ENCODE data around the gene CKAP2L. TPM values are rescaled to one million over a fixed set of nuclear protein-coding genes. Genes with fewer than 3 reads are reported as not detected.
A peak's percentile ranks its signal among the peaks of the same experiment; 100 is the strongest.
"Not testable (repeated sequence)": the region's sequence is repeated elsewhere in the genome, so short reads cannot be mapped to it uniquely, and the experiment has no call there.

Gene CKAP2L
- total RNA-seq, 1 donor, result 10.4 TPM

- no peak for TF ChIP-seq CTCF (IDR thresholded peaks at IDR 0.05; ENCODE audit: insufficient read depth, low read depth, low read length)
- no peak overlapping the region for H3K4me3 ChIP-seq (ENCODE audit: low read depth, low read length)
- no peak for DNase-seq (ENCODE audit: low read depth)
Observed at GRCh38 chr2:112718863-112719370, 45.5 kb downstream of the CKAP2L start.

- H3K4me3 ChIP-seq (ENCODE audit: low read depth, low read length); DNase-seq (ENCODE audit: low read depth): not testable (repeated sequence)
Observed at GRCh38 chr2:112716826-112717352, 47.5 kb downstream of the CKAP2L start.

GRCh38 chr2:112716094-112716493 is 48.3 kb downstream of the CKAP2L start:
- not testable (repeated sequence) for DNase-seq (ENCODE audit: low read depth)

GRCh38 chr2:112714836-112715631 is 49.4 kb downstream of the CKAP2L start:
- H3K4me3 ChIP-seq (ENCODE audit: low read depth, low read length), result no peak overlapping the region
- DNase-seq (ENCODE audit: low read depth), result peak; percentile 51
- no peak for TF ChIP-seq CTCF (IDR thresholded peaks at IDR 0.05; ENCODE audit: insufficient read depth, low read depth, low read length)

More at GRCh38 chr2:112716094-112716493, 48.3 kb downstream of the CKAP2L start:
- not testable (repeated sequence) for H3K4me3 ChIP-seq (ENCODE audit: low read depth, low read length)

- no peak overlapping the region for H3K4me3 ChIP-seq (ENCODE audit: low read depth, low read length)
- DNase-seq (ENCODE audit: low read depth), result no peak
- TF ChIP-seq CTCF (IDR thresholded peaks at IDR 0.05; ENCODE audit: insufficient read depth, low read depth, low read length), result no peak
Observed at GRCh38 chr2:112714331-112714730, 50.1 kb downstream of the CKAP2L start.

- no peak for TF ChIP-seq CTCF (IDR thresholded peaks at IDR 0.05; ENCODE audit: insufficient read depth, low read depth, low read length)
Observed at GRCh38 chr2:112713926-112714325, 50.5 kb downstream of the CKAP2L start.

GRCh38 chr2:112713585-112713925 is 50.9 kb downstream of the CKAP2L start:
- no peak for DNase-seq (ENCODE audit: low read depth)
- no peak for TF ChIP-seq CTCF (IDR thresholded peaks at IDR 0.05; ENCODE audit: insufficient read depth, low read depth, low read length)
- no peak overlapping the region for H3K4me3 ChIP-seq (ENCODE audit: low read depth, low read length)

More at GRCh38 chr2:112713926-112714325, 50.5 kb downstream of the CKAP2L start:
- no peak overlapping the region for H3K4me3 ChIP-seq (ENCODE audit: low read depth, low read length)
- DNase-seq (ENCODE audit: low read depth), result no peak

Data from fibroblast of villous mesenchyme (primary cell).